ENCODE measurements around the gene TBC1D4. TPM values are rescaled to one million over a fixed set of nuclear protein-coding genes. Genes with fewer than 3 reads are reported as not detected.

The TBC1D4 gene
- total and polyA plus RNA-seq, 2 experiments from 2014 or later = 18.7 to 38.2 TPM

DNA sequence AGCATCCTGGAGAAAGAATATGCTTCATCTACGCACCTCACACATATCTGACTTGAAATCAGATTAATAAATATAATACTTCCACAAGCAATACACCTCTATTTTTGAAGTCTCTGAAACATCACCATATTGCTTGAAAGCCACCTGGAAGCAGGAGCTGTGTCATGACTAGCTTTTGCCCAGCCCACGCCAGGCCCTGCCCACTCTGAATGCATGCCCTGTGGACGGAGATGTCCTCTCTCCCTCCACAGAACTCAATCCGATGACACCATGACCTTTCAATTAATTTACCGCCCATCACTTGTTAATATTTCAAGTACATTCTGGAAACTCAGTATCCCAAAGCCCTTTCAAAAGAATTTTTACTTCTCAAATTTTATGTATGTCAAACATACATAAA lies 108.0 kb downstream of the TBC1D4 start (continued):
- TF ChIP-seq ZNF462 (CRISPR knock-in tag; IDR thresholded peaks at IDR 0.05) = no peak

DNA sequence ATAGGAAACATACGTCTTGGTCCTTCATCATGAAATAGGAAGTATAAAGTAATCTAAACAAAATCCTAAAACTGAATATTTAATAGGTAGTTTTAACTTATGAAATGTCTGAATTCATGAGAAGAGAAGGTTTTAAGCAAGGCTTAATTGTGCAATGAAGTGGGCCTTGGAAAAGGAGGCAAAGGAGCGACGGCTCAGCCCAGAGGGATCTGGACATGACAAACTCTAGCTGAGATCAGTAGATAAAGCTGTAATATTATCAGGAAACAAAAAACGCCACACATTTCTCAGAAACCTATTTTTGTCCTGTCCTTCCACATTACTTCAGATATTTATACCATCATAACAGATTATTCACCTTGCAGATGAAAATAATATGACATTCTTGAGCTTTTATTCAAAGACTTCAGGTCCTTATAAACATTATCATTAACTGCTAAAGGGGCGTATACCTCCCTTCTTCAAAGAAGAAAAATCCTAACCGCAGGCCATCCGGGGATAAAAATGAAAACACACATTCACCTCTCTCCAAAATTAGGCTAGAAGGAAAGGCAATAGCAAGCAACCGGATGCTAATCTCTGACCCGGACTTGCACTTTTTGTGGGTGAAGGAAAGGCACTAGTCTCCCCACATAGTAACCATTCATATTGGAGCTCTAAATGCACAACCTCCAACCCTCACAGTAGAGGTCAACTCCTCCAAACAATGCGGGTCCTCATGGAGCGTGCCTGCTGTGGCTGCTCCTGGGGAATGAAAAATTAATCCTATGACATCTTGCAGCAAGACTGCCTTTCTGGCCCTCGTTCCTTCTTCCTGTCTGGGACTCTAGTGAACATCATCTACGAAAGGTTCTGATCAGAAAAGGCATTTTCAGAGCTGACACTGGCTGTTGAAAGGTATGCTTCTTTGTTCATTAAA lies 108.8 kb downstream of the TBC1D4 start:
- H3K36me3 ChIP-seq (ENCODE audit: insufficient read depth) = no peaks in the 10 kb centered on the region
- no peaks in the 10 kb centered on the region for H3K27me3 ChIP-seq (ENCODE audit: insufficient read depth)
- Mint-ChIP-seq H3K4me3 (no peak overlapping the region), H3K27ac (peak overlapping the region; percentile 25; the same call in 1 of the 2 replicates), H3K27me3 (ENCODE audit: insufficient read depth, low read depth, poor library complexity) (peaks cover 2% of the 10 kb centered on the region), H3K36me3 (ENCODE audit: low read depth) (no peaks in the 10 kb centered on the region), H3K9me3 (no peaks in the 10 kb centered on the region), H3K4me1 (peaks cover 32% of the 10 kb centered on the region)
- no peaks in the 10 kb centered on the region for H4K20me1 ChIP-seq (replicated peaks; ENCODE audit: insufficient read depth)
- no peak overlapping the region for H3K4me3 ChIP-seq
- H3K4me2 ChIP-seq = no peak overlapping the region
- no peak overlapping the region for H3K27ac ChIP-seq (ENCODE audit: low read depth)
- peak; percentile 46; the same call in 1 of the 3 replicates for ATAC-seq
- 0 out of 2 replicates have a peak, but pooled peaks cover 8% of the 10 kb centered on the region for H3K79me2 ChIP-seq (replicated peaks; ENCODE audit: insufficient read depth)
- no peak for DNase-seq (ENCODE audit: low spot score)
- H3K9me2 ChIP-seq (ENCODE audit: insufficient read depth) = no peaks in the 10 kb centered on the region
- H3K4me1 ChIP-seq (ENCODE audit: insufficient read depth) = no peaks in the 10 kb centered on the region; the same call in 1 of the 2 replicates
- H3F3A ChIP-seq (replicated peaks; ENCODE audit: low read depth) = no peaks in the 10 kb centered on the region
- H2AFZ ChIP-seq = no peak overlapping the region
- no peak for TF ChIP-seq ZNF114 (CRISPR knock-in tag; IDR thresholded peaks at IDR 0.05)
- TF ChIP-seq, protein P1, sequence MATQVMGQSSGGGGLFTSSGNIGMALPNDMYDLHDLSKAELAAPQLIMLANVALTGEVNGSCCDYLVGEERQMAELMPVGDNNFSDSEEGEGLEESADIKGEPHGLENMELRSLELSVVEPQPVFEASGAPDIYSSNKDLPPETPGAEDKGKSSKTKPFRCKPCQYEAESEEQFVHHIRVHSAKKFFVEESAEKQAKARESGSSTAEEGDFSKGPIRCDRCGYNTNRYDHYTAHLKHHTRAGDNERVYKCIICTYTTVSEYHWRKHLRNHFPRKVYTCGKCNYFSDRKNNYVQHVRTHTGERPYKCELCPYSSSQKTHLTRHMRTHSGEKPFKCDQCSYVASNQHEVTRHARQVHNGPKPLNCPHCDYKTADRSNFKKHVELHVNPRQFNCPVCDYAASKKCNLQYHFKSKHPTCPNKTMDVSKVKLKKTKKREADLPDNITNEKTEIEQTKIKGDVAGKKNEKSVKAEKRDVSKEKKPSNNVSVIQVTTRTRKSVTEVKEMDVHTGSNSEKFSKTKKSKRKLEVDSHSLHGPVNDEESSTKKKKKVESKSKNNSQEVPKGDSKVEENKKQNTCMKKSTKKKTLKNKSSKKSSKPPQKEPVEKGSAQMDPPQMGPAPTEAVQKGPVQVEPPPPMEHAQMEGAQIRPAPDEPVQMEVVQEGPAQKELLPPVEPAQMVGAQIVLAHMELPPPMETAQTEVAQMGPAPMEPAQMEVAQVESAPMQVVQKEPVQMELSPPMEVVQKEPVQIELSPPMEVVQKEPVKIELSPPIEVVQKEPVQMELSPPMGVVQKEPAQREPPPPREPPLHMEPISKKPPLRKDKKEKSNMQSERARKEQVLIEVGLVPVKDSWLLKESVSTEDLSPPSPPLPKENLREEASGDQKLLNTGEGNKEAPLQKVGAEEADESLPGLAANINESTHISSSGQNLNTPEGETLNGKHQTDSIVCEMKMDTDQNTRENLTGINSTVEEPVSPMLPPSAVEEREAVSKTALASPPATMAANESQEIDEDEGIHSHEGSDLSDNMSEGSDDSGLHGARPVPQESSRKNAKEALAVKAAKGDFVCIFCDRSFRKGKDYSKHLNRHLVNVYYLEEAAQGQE (IDR thresholded peaks at IDR 0.05; ENCODE audit: unreplicated experiment) = no peak
- TF ChIP-seq STAT1 (IDR thresholded peaks at IDR 0.05; ENCODE audit: unreplicated experiment) = no peak
- TF ChIP-seq POLR2AphosphoS5 (IDR thresholded peaks at IDR 0.05; ENCODE audit: low read depth) = no peak
- no peak for TF ChIP-seq EZH2 (IDR thresholded peaks at IDR 0.05; ENCODE audit: low read depth, unreplicated experiment)
- TF ChIP-seq ETS1 (IDR thresholded peaks at IDR 0.05) = no peak
- TF ChIP-seq CREB1 (CRISPR knock-in tag; IDR thresholded peaks at IDR 0.05; ENCODE audit: low read depth) = no peak
- no peak for TF ChIP-seq JUNB (IDR thresholded peaks at IDR 0.05; ENCODE audit: unreplicated experiment)
- TF ChIP-seq EZH2phosphoT487 (IDR thresholded peaks at IDR 0.05; ENCODE audit: unreplicated experiment) = no peak
- no peak for TF ChIP-seq NANOG (IDR thresholded peaks at IDR 0.05; ENCODE audit: borderline replicate concordance)
- no peak for TF ChIP-seq ZNF331 (CRISPR knock-in tag; IDR thresholded peaks at IDR 0.05; ENCODE audit: low read depth)
